NOMO-1 treated with DMSO at 0.1 percent for 48 hours (cell line): Measurements from ENCODE around the gene TPBGL.

Experiments used
- DNase-seq: peaks from one replicate; lab custom pipeline; 2025; ENCODE audit not compliant: unreplicated experiment; lab: John Stamatoyannopoulos, UW

TPBGL gene

DNA sequence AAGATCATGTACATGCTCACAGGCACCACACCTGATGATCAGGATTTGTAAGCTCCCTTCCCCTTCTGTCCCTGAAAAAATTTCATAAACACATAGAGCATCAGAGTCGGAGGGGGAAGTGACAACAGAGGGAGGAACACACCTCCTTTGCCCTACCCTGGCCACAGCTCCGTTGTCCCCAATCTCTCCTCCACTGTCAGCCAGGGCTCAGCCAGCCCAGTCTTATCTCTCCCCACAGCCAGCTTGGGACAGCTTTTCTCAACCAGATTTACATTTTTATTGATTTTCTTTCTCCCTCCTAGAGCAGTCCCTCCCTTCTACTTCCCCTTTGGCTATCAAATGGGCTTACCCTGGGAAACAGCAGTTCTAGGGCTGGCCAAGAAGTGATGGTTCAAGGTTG, 32.1 kb upstream of the TPBGL start:
- DNase-seq, result no peak

- DNase-seq, result no peak
These were observed 28.2 kb upstream of the TPBGL start for GRCh38 chr11:75212411-75212810.

DNA sequence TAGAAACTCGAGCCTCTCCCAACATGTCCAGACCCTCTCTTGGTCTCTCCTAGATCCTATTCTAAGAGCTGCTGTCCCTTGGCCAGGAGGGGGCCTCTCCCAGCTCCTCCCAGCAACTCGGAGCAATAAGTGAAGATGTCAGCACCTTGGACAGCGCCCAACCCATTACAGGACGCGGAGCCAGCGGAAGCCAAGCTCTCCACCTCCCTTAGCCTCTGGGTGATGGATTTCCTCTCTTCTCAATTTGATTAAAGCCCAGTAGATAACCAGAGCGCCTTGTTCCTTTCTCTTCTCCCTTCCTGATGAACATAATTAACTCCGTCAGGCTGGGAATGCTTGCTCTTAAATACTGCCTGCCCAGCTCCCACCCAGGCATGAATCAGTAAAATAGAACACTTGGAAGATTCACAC, 26.2 kb upstream of the TPBGL start:
- DNase-seq, result peak; percentile 55

GRCh38 chr11:75214843-75215242, 25.7 kb upstream of the TPBGL start:
- no peak for DNase-seq

GRCh38 chr11:75219869-75220268, 20.7 kb upstream of the TPBGL start:
- no peak for DNase-seq

DNA sequence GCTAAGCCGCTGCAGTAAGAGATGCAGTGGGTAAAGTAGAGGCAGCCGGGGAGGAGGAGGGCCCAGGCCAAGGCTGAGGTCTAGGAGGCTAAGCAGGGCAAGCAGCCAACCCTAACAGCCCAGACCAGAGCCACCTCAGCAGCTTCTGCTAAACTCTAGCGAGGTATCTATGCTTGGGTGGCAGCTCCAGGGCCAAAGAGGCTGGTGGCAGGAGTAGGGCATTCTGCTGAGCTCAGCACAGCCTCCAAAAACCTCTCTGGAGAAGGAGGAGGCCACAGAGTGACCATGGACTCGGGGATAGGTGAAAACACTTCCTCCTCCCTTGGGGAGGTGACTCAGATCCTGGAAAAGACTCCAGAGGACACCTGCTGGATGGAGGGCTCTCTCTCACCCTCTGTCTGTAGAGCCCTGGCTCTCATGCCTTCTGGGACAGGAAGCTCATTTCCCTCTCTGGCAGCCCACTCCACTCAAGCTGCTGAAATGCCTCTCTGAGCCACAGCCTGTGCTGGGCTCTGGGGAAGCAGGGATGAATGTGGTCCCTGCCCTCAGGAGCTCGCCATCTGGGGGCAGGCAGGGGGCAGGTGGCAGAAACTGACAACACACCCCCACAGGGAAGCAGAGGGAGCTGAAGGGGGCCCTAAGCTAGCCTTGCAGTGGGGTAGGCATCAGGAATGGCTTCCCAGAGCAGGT, 16.5 kb upstream of the TPBGL start:
- DNase-seq, result no peak

DNA sequence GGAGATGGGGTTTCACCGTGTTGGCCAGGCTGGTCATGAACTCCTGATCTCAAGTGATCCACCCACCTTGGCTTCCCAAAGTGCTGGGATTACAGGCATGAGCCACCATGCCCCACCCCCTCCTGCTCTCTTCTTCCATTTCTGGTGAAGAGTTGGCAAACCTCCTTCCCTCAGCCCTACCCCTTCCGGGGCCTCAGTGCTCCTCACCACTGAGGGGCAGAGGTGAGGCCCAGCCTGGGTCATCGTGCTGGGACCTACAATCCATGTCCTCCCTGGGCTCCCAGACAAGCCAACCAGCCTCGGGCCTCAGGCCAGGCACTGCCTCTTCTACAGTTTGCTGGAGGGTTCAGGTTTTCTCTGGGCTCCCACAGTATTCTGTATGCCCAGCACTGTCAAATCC, 14.8 kb upstream of the TPBGL start:
- DNase-seq, result no peak

DNA sequence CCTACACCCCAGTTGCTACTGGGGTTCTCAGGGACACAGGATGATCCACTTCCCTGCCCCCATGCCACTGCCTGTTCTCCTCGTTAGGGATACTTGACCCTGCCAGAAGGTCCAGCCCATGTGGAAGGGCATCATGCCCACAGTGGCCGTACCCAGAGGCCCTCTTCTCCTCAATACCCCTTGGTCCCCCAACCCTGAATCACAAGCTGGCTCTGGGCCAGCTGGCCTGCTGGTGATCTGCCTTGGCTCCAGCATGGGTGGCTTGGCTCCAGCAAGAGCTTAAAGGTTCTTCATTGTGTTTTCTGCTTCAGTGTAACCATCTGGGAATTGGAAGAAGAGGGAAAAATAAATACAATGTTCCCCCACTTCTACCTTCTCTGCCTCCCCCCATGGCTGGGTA, 11.1 kb upstream of the TPBGL start:
- no peak for DNase-seq

GRCh38 chr11:75230621-75231020, 10.0 kb upstream of the TPBGL start:
- DNase-seq, result no peak

DNA sequence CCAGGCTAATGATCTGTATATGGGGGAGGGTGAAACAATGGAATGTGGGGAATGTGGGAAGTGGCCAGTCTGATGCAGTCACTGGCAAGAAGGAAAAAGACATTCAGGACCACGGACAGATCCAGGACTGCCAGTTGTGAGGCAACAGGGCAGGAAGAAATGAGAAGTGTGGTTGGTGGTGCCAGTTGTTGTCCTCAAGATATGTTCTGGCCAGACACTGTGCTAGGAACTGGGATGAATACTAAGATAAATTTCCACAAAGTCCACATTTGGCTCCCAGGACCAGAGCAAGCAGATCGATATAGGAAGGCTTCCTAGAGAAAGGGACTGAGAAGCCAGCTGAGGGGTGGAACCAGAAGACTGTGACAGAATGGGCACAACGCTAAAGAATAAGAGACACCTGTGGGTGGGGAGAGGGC, 6.8 kb upstream of the TPBGL start:
- peak; percentile 33 for DNase-seq

DNA sequence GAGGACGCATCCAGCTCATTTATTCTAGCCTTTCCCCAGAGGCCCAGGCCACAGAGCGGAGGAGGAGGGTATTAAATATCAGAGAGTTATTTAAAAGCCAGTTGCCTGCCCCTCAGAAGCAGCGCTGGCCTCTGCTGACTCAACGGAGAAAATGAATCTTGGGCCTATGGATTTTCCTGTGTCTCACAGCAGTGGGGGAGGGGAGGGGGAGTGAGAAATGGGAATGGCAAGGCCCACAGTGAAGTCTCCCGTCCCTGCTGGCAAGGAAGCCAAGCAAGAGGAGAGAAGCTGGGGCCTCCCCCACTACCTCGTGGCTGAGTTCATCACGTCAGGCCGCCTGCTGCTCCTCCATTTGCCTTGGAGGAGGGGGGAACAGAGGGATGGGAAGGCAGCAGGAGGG, 4.5 kb upstream of the TPBGL start:
- no peak for DNase-seq

- no peak for DNase-seq
These were observed 3.5 kb upstream of the TPBGL start for GRCh38 chr11:75237050-75237449.

GRCh38 chr11:75238595-75239440, 1.8 kb upstream of the TPBGL start:
- DNase-seq, result no peak

DNA sequence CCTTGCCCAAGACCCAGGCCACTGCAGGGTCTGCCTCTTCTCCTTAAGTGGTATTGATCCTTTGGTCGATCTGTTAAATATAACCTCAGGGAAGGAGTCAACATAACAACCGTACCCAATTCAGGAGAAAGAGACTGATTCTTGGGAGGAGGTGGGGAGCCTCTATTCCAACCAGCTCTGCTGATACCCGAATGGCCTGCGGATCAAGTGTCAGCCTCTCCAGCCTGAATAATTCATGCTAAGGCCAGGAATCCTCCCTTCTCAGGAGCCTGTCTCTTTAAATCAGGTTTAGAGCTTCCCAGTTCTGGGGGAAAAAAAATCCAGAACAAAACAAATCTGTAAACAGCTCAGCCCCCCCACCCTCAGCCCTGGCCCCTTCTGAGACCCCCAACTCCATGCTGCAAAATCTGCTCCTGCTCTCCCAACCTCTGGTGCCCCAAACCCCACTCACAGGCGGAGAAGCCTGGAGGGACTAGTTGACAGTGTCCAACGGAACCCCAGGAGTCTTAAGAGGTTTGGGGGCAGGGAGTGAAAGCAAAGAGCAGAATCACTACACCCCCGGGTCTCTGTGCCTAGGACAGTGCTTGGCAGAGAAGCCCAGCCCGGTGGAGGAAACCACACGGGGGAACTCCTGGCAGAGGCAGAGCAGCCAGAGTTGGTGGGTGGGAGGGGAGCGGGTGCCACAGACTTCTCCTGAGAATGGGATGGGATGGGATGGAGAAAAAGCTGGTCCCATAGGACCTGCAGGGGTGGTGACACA, 863 bp upstream of the TPBGL start:
- DNase-seq, result no peak

GRCh38 chr11:75241036-75241905, 697 bp downstream of the TPBGL start:
- peak; percentile 57 for DNase-seq

DNA sequence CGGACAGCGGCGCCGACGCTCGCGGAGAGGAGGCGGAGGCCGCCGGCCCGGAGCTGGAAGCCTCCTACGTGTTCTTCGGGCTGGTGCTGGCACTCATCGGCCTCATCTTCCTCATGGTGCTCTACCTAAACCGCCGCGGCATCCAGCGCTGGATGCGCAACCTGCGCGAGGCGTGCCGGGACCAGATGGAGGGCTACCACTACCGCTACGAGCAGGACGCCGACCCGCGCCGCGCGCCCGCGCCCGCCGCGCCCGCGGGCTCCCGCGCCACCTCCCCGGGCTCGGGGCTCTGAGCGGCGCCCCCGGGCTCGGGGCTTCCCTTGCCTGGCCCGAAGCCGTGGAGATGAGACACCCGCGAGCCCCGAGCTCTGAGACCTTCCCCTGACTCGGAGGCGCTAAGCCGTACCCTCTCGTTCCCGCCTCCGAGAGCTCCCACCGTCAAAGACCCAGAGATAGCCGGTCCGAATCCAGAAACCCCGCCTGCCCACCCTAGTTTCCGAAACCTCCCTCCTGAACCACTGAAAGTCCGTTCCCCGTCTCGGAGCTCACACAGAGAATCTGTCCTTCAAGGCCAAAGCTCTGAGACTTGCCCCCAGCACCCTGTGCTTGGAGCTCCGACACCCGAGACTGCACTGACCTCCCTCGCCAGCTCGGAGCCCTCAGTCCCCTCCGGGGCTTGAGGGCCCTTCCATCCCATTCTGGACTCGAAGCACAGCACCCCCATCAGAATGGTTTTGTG, 1.5 kb downstream of the TPBGL start:
- no peak for DNase-seq

- DNase-seq, result no peak
These were observed 2.4 kb downstream of the TPBGL start for GRCh38 chr11:75242722-75243600.

- no peak for DNase-seq
These were observed 3.7 kb downstream of the TPBGL start for GRCh38 chr11:75244052-75244814.
